ENCODE data around the gene CHD2.

Gene CHD2

GRCh38 chr15:93067649-93068085 lies 167.5 kb downstream of the CHD2 start:
- DNase-seq (ENCODE audit: low read depth in 2 of 2), result no peak

GRCh38 chr15:93068581-93069199 lies 168.6 kb downstream of the CHD2 start:
- DNase-seq (ENCODE audit: low read depth in 2 of 2), result no peak

- no peak for DNase-seq (ENCODE audit: low read depth in 2 of 2)
Observed at GRCh38 chr15:93070132-93070531, 170.0 kb downstream of the CHD2 start.

GRCh38 chr15:93070551-93071296 lies 170.6 kb downstream of the CHD2 start:
- no peak for DNase-seq (ENCODE audit: low read depth in 2 of 2)

- no peak for DNase-seq (ENCODE audit: low read depth in 2 of 2)
Observed at GRCh38 chr15:93071469-93071936, 171.4 kb downstream of the CHD2 start.

- DNase-seq (ENCODE audit: low read depth in 2 of 2), result no peak
Observed at GRCh38 chr15:93072011-93072410, 171.9 kb downstream of the CHD2 start.

GRCh38 chr15:93072411-93073394 lies 172.6 kb downstream of the CHD2 start:
- DNase-seq (ENCODE audit: low read depth in 2 of 2), result no peak

- no peak for DNase-seq (ENCODE audit: low read depth in 2 of 2)
Observed at GRCh38 chr15:93073465-93073952, 173.4 kb downstream of the CHD2 start.

- no peak for DNase-seq (ENCODE audit: low read depth in 2 of 2)
Observed at GRCh38 chr15:93074599-93074998, 174.5 kb downstream of the CHD2 start.

GRCh38 chr15:93076217-93076616 lies 176.1 kb downstream of the CHD2 start:
- no peak for DNase-seq (ENCODE audit: low read depth in 2 of 2)

GRCh38 chr15:93076875-93077274 lies 176.8 kb downstream of the CHD2 start:
- DNase-seq (ENCODE audit: low read depth in 2 of 2), result no peak
